ENCODE results near the gene TRAK2.

DNA sequence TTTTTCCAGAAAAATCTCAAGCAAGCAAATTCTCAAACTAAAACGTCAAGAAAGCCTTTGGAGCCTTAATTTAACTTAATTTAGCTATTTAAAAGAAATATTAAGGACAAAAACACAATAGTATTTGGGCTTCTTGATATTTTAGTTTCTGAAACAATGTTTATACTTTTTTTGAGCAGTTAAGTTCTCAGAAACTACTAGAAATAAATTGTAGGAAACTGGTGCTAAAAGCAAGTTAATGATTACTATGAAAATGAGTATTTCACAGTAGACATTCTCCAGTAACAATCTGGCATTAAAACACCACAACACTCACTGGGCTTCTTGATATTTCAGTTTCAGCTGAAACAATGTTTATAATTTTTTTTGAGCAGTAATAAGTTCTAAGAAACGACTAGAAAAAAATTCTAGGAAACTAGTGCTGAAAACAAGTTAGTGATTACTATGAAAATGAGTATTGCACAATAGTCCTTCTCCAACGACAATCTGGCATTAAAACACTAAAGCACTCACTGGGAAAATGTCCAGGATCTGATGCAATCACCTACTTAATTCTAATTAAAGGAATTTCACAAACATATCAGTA is 45.1 kb downstream of the TRAK2 start:
- peak; percentile 24 for TF ChIP-seq POLR2A (IDR thresholded peaks at IDR 0.05; ENCODE audit: low read length)
- no peak for TF ChIP-seq GATA1 (IDR thresholded peaks at IDR 0.05; ENCODE audit: low read depth, low read length)

Measured in erythroblast (primary cell).